Endothelial cell of umbilical vein (primary cell): Measurements from ENCODE around the gene SH3RF1. TPM values are rescaled to one million over a fixed set of nuclear protein-coding genes. Genes with fewer than 3 reads are reported as not detected.

Experiments
- BruUV-seq: library from RNA; stranded (reverse); fragments of 400-500 nt; replicated peaks from 2 replicates; lab custom pipeline; 2021; lab: Mats Ljungman, UMichigan
- CTCF ChIA-PET: fragments of 300-600, 350-600 bp; sonication (Branson Sonifier 250); formaldehyde crosslinking; loops from one replicate; lab custom pipeline; 2021; ENCODE audit warnings: antibody characterized with exemption, inconsistent platforms; lab: Charles Lee
- POLR2A ChIA-PET: fragments of 300-600, 350-600 bp; sonication (Branson Sonifier 250); formaldehyde crosslinking; loops from one replicate; lab custom pipeline; 2021; ENCODE audit warnings: antibody characterized with exemption, inconsistent platforms; lab: Charles Lee
- DNase-seq: peaks from one replicate; pipeline ENCODE4 v3.0.0-alpha.2; 2011; ENCODE audit warnings: low read depth, low spot score
- FAIRE-seq: peaks from 2 replicates; lab custom pipeline; 2011; peaks lifted over from hg19 to GRCh38; lab: Jason Lieb, UNC
- H2AFZ ChIP-seq: 2 replicates; pipeline ENCODE4 v1.6.0; 2012; ENCODE audit warnings: low read depth, low read length, control low read depth, inconsistent platforms
- H3K27ac ChIP-seq: 2 replicates; pipeline ENCODE4 v1.5.1; 2011; ENCODE audit warnings: low read depth, mild to moderate bottlenecking, control low read depth, low read length, moderate library complexity; ENCODE audit not compliant: insufficient read depth
- H3K27me3 ChIP-seq, 2 experiments: 2 replicates each; pipeline versions ENCODE4 v1.6.0 to v1.6.1; 2011; ENCODE audit warnings: low read length in 2 of 2, mixed read lengths in 1 of 2; ENCODE audit not compliant: control insufficient read depth in 2 of 2, insufficient read depth in 2 of 2
- H3K36me3 ChIP-seq, 2 experiments: 2 replicates in 1 of 2; 3 replicates in 1 of 2; pipeline ENCODE4 v1.5.1; 2011; ENCODE audit warnings: low read length in 2 of 2, mild to moderate bottlenecking in 1 of 2, moderate library complexity in 1 of 2; ENCODE audit not compliant: control insufficient read depth in 2 of 2, insufficient read depth in 2 of 2; ENCODE audit errors: extremely low read depth in 1 of 2
- H3K4me1 ChIP-seq: 3 replicates; pipeline ENCODE4 v1.5.1; 2011; ENCODE audit warnings: mild to moderate bottlenecking, low read length; ENCODE audit not compliant: control insufficient read depth, insufficient read depth; ENCODE audit errors: extremely low read depth
- H3K4me2 ChIP-seq: 2 replicates; pipeline ENCODE4 v1.6.1; 2011; ENCODE audit warnings: low read length, control low read depth, mixed read lengths; ENCODE audit not compliant: insufficient read depth
- H3K4me3 ChIP-seq, 3 experiments: fragments of 200-600 bp in 1 of 3; sonication (generic), shearing (Covaris generic) in 1 of 3; replicated peaks in 1 of 3; 2 replicates each; pipeline ENCODE4 v1.5.1; 2011 to 2016; ENCODE audit warnings: control low read depth in 3 of 3, low read length in 3 of 3, mild to moderate bottlenecking in 2 of 3, inconsistent platforms in 1 of 3, low read depth in 1 of 3, moderate library complexity in 1 of 3; ENCODE audit not compliant: insufficient read depth in 1 of 3
- H3K79me2 ChIP-seq: 2 replicates; pipeline ENCODE4 v1.6.0; 2012; ENCODE audit warnings: low read length, inconsistent platforms; ENCODE audit not compliant: control insufficient read depth, insufficient read depth
- H3K9ac ChIP-seq: replicated peaks from 2 replicates; pipeline ENCODE3; 2011; ENCODE audit warnings: low read length, control low read depth; ENCODE audit not compliant: insufficient read depth; ENCODE audit errors: extremely low read depth
- H3K9me1 ChIP-seq: replicated peaks from 3 replicates; pipeline ENCODE4 v1.6.0; 2011; ENCODE audit warnings: mild to moderate bottlenecking, low read length; ENCODE audit not compliant: control insufficient read depth, insufficient read depth; ENCODE audit errors: extremely low read depth
- H3K9me3 ChIP-seq: replicated peaks from 2 replicates; pipeline ENCODE4 v1.5.1; 2012; ENCODE audit warnings: low read length, inconsistent platforms; ENCODE audit not compliant: control insufficient read depth, insufficient read depth
- H4K20me1 ChIP-seq: replicated peaks from 2 replicates; pipeline ENCODE3; 2011; ENCODE audit warnings: mild to moderate bottlenecking, low read length; ENCODE audit not compliant: control insufficient read depth, insufficient read depth; ENCODE audit errors: extremely low read depth
- CTCF ChIP-seq, 2 donors: IDR thresholded peaks; 1 replicate in 1 of 2; 2 replicates in 1 of 2; pipeline ENCODE4 v1.5.1; 2011; ENCODE audit warnings: low read length in 2 of 2, mild to moderate bottlenecking in 2 of 2, moderate library complexity in 2 of 2, control low read depth in 1 of 2, inconsistent platforms in 1 of 2, low read depth in 1 of 2; ENCODE audit not compliant: insufficient read depth in 1 of 2; ENCODE audit errors: extremely low read depth in 1 of 2
- EZH2 ChIP-seq: IDR thresholded peaks from 2 replicates; pipeline ENCODE4 v1.6.1; 2012; ENCODE audit warnings: borderline replicate concordance, low read depth, mild to moderate bottlenecking, moderate library complexity, low read length, inconsistent platforms; ENCODE audit not compliant: severe bottlenecking
- FOS ChIP-seq: IDR thresholded peaks from 2 replicates; pipeline ENCODE4 v1.6.1; 2011; ENCODE audit warnings: mild to moderate bottlenecking, low read length, moderate library complexity, borderline replicate concordance; ENCODE audit not compliant: insufficient read depth
- GATA2 ChIP-seq: IDR thresholded peaks from 2 replicates; pipeline ENCODE4 v1.7.0; 2011; ENCODE audit warnings: low read depth, mild to moderate bottlenecking, moderate library complexity, mixed read lengths, low read length; ENCODE audit not compliant: insufficient read length, insufficient read depth
- JUN ChIP-seq: IDR thresholded peaks from 2 replicates; pipeline ENCODE4 v1.6.1; 2011; ENCODE audit warnings: borderline replicate concordance, low read depth; ENCODE audit not compliant: insufficient read length, insufficient read depth
- MAX ChIP-seq: IDR thresholded peaks from 2 replicates; pipeline ENCODE4 v1.6.1; 2011; ENCODE audit not compliant: insufficient read depth, insufficient read length
- MYC ChIP-seq: IDR thresholded peaks from one replicate; pipeline ENCODE4 v1.6.1; 2011; ENCODE audit warnings: mild to moderate bottlenecking, low read depth, low read length
- POLR2A ChIP-seq: IDR thresholded peaks from 2 replicates; pipeline ENCODE4 v1.6.1; 2012; ENCODE audit warnings: low read depth, mild to moderate bottlenecking, control low read depth, low read length
- POLR2AphosphoS5 ChIP-seq: IDR thresholded peaks from 2 replicates; pipeline ENCODE4 v1.6.1; 2012; ENCODE audit warnings: low read depth, mild to moderate bottlenecking, control low read depth, low read length, moderate library complexity; ENCODE audit not compliant: insufficient read depth
- dilution Hi-C: fragments of 300-500 bp; cut with MboI; formaldehyde crosslinking; loops from one replicate; pipeline ENCODE4 v1.15.0; 2019; ENCODE audit warnings: low sequenced_read_pairs; ENCODE audit not compliant: extremely low pct_ligation_motif_present
- intact Hi-C: fragments of 100-400 bp; cut with micrococcal nuclease; formaldehyde crosslinking; loops from one replicate; pipeline ENCODE4 v1.10.0; 2022
- polyA plus RNA-seq, 4 experiments: library from polyadenylated mRNA; depleted of rRNA in 3 of 4; stranded (reverse) in 3 of 4; unstranded in 1 of 4; fragments of >200 nt; gene quantifications; 2 replicates each; pipeline versions ENCODE4 v1.2.1 to v1.2.3, GENCODE V29; 2011 to 2012; ENCODE audit warnings: missing spikeins in 1 of 4
- total RNA-seq: library from RNA; stranded (reverse); gene quantifications from 2 replicates; pipeline ENCODE4 v1.2.3, GENCODE V29; 2021

Gene SH3RF1
- total and polyA plus RNA-seq, 2 donors (not counting 3 experiments of a cell fraction or from before 2014, with no cell fraction given): 16.2 to 24.9 TPM

GRCh38 chr4:169052594-169052945 lies 218.2 kb downstream of the SH3RF1 start:
- dilution Hi-C loops: no loop called here
- TF ChIP-seq MYC (no peak), EZH2 (no peak), POLR2A (no peak), FOS (no peak), MAX (no peak), JUN (no peak), GATA2 (no peak), POLR2AphosphoS5 (no peak), CTCF (IDR thresholded peaks at IDR 0.05; ENCODE audit: extremely low read depth in 1 of 2, insufficient read depth in 1 of 2, low read depth in 1 of 2, low read length in 2 of 2) (no peak)
- no peak for FAIRE-seq

More at GRCh38 chr4:169052594-169052945, 218.2 kb downstream of the SH3RF1 start:
- H3K36me3 ChIP-seq: no peaks in the 10 kb centered on the region
- no peak overlapping the region for H3K27ac ChIP-seq
- ChIA-PET POLR2A (interaction anchor here (0.8 kb wide), 1 partner anchor 46 kb away, joined by 3 read pairs; no protein-coding TSS in a partner anchor), CTCF (interaction anchor here (0.9 to 1.5 kb wide), 4 partner anchors 10 to 73 kb away, joined by 3 to 7 read pairs (median 3); partner anchors contain the start of gene CBR4)
- no TSS peak for BruUV-seq
- no peak overlapping the region for H3K4me2 ChIP-seq
- H3K4me3 ChIP-seq: no peak overlapping the region
- H3K4me1 ChIP-seq: peaks cover 17% of the 10 kb centered on the region
- no peaks in the 10 kb centered on the region for H4K20me1 ChIP-seq
- H3K27me3 ChIP-seq: no peaks in the 10 kb centered on the region
- no peaks in the 10 kb centered on the region for H3K9me1 ChIP-seq
- intact Hi-C loops: no loop called here
- peak overlapping the region; percentile 56 for H2AFZ ChIP-seq
- no peak overlapping the region for H3K9ac ChIP-seq
- DNase-seq: peak; percentile 14
- H3K79me2 ChIP-seq: no peaks in the 10 kb centered on the region
- H3K9me3 ChIP-seq: no peaks in the 10 kb centered on the region
